HepG2 (cell line): Measurements from ENCODE around the gene HSP90AB1. TPM values are rescaled to one million over a fixed set of nuclear protein-coding genes. Genes with fewer than 3 reads are reported as not detected.

Source experiments
- AKAP8 ChIP-seq: sonication (generic); formaldehyde crosslinking; IDR thresholded peaks from 2 replicates; pipeline ENCODE4 v1.5.1; 2020; ENCODE audit warnings: mild to moderate bottlenecking, missing genetic modification reagents
- BHLHE40 ChIP-seq: IDR thresholded peaks from 2 replicates; pipeline ENCODE4 v1.6.1; 2011; ENCODE audit warnings: low read length, improper control_type of control experiment
- HDAC2 ChIP-seq: sonication (generic); formaldehyde crosslinking; IDR thresholded peaks from 2 replicates; pipeline ENCODE4 v1.4.0; 2020; ENCODE audit warnings: missing genetic modification reagents
- SCMH1 ChIP-seq: sonication (generic); formaldehyde crosslinking; IDR thresholded peaks from 2 replicates; pipeline ENCODE4 v1.9.0; 2021; ENCODE audit warnings: missing genetic modification reagents, mild to moderate bottlenecking, borderline replicate concordance
- polyA plus RNA-seq, 8 experiments: library from polyadenylated mRNA; depleted of rRNA in 3 of 8; stranded (reverse) in 7 of 8; unstranded in 1 of 8; fragments of >200 nt; fragmentation: Illumina TruSeq in 4 of 8; extraction: Trizol in 4 of 8; gene quantifications; 2 replicates each; pipeline versions ENCODE4 v1.2.1 to v1.2.3, GENCODE V29; 2011 to 2016; ENCODE audit warnings: low read depth in 4 of 8, missing spikeins in 1 of 8, mixed read lengths in 1 of 8; ENCODE audit not compliant: insufficient read depth in 1 of 8
- total RNA-seq, 5 experiments: library from RNA; depleted of rRNA; stranded (reverse); fragments of >200 nt; fragmentation: Illumina TruSeq; extraction: Trizol; gene quantifications; 2 replicates each; pipeline ENCODE4 v1.2.3, GENCODE V29; 2016; ENCODE audit warnings: low read depth in 1 of 5
- TF ChIP-seq, protein P1 (sequence below): sonication (generic); formaldehyde crosslinking; IDR thresholded peaks from 2 replicates; pipeline ENCODE4 v1.4.0; 2020; ENCODE audit warnings: missing genetic modification reagents, borderline replicate concordance
- TF ChIP-seq, protein P2 (sequence below): IDR thresholded peaks from 2 replicates; pipeline ENCODE4 v1.6.1; 2016; ENCODE audit warnings: low read depth
- TF ChIP-seq, protein P3 (sequence below): sonication (generic); formaldehyde crosslinking; IDR thresholded peaks from 2 replicates; pipeline ENCODE4 v1.5.1; 2020; ENCODE audit warnings: mild to moderate bottlenecking, missing genetic modification reagents, moderate library complexity

Gene HSP90AB1
- total and polyA plus RNA-seq, 2 of the 13 experiments (the other 11 are each of a cell fraction or from before 2014, with no cell fraction given), result 1,325 to 1,472 TPM

DNA sequence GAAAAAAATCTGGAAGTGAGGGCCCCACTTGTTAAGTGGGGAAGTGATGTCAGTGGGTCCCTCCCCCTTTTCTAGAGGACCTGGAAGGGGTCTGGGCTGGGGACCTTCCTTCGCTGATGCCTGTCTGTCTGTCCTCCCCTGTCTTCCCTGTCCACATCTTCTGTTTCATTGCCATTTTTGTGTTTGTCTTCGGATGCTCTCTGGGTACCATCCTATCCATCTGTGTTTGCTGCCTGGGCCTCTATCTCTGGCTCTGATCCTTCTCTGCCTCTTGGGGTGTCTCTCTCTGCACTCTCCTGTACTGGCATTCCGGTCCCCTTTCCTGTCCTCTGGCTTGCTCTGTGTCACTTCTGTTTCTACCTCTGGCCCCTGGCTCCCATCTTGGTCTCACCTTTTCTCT lies 25.6 kb downstream of the HSP90AB1 start (continued):
- TF ChIP-seq, protein P1, sequence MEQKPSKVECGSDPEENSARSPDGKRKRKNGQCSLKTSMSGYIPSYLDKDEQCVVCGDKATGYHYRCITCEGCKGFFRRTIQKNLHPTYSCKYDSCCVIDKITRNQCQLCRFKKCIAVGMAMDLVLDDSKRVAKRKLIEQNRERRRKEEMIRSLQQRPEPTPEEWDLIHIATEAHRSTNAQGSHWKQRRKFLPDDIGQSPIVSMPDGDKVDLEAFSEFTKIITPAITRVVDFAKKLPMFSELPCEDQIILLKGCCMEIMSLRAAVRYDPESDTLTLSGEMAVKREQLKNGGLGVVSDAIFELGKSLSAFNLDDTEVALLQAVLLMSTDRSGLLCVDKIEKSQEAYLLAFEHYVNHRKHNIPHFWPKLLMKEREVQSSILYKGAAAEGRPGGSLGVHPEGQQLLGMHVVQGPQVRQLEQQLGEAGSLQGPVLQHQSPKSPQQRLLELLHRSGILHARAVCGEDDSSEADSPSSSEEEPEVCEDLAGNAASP (CRISPR knock-in tag), result no peak
- TF ChIP-seq SCMH1 (no peak), HDAC2 (CRISPR knock-in tag) (no peak), AKAP8 (CRISPR knock-in tag) (no peak), BHLHE40 (no peak)
- TF ChIP-seq, protein P2, sequence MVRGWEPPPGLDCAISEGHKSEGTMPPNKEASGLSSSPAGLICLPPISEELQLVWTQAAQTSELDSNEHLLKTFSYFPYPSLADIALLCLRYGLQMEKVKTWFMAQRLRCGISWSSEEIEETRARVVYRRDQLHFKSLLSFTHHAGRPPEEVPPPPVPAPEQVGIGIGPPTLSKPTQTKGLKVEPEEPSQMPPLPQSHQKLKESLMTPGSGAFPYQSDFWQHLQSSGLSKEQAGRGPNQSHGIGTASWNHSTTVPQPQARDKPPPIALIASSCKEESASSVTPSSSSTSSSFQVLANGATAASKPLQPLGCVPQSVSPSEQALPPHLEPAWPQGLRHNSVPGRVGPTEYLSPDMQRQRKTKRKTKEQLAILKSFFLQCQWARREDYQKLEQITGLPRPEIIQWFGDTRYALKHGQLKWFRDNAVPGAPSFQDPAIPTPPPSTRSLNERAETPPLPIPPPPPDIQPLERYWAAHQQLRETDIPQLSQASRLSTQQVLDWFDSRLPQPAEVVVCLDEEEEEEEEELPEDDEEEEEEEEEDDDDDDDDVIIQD (CRISPR knock-in tag), result no peak
- TF ChIP-seq, protein P3, sequence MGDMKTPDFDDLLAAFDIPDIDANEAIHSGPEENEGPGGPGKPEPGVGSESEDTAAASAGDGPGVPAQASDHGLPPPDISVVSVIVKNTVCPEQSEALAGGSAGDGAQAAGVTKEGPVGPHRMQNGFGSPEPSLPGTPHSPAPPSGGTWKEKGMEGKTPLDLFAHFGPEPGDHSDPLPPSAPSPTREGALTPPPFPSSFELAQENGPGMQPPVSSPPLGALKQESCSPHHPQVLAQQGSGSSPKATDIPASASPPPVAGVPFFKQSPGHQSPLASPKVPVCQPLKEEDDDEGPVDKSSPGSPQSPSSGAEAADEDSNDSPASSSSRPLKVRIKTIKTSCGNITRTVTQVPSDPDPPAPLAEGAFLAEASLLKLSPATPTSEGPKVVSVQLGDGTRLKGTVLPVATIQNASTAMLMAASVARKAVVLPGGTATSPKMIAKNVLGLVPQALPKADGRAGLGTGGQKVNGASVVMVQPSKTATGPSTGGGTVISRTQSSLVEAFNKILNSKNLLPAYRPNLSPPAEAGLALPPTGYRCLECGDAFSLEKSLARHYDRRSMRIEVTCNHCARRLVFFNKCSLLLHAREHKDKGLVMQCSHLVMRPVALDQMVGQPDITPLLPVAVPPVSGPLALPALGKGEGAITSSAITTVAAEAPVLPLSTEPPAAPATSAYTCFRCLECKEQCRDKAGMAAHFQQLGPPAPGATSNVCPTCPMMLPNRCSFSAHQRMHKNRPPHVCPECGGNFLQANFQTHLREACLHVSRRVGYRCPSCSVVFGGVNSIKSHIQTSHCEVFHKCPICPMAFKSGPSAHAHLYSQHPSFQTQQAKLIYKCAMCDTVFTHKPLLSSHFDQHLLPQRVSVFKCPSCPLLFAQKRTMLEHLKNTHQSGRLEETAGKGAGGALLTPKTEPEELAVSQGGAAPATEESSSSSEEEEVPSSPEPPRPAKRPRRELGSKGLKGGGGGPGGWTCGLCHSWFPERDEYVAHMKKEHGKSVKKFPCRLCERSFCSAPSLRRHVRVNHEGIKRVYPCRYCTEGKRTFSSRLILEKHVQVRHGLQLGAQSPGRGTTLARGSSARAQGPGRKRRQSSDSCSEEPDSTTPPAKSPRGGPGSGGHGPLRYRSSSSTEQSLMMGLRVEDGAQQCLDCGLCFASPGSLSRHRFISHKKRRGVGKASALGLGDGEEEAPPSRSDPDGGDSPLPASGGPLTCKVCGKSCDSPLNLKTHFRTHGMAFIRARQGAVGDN (CRISPR knock-in tag), result no peak
